Choroid plexus epithelial cell (primary cell): ENCODE results near the gene KCNQ5.
"Not testable (repeated sequence)": the region's sequence is repeated elsewhere in the genome, so short reads cannot be mapped to it uniquely, and the experiment has no call there.

Source experiments
- DNase-seq: peaks from one replicate; pipeline ENCODE4 v3.0.0-alpha.2; 2010; ENCODE audit warnings: low read depth
- H3K4me3 ChIP-seq: 2 replicates; pipeline ENCODE4 v1.5.1; 2011; ENCODE audit warnings: low read depth, mild to moderate bottlenecking, control low read depth, low read length, moderate library complexity
- CTCF ChIP-seq: conservative IDR thresholded peaks from 2 replicates; pipeline ENCODE4 v1.5.1; 2011; ENCODE audit warnings: low read depth, mild to moderate bottlenecking, control low read depth, inconsistent platforms, low read length, moderate library complexity

Gene KCNQ5

GRCh38 chr6:73225396-73225795 lies 603.5 kb downstream of the KCNQ5 start, which contains the start of gene KHDC1L:
Gene KHDC1L (minus strand): TSS chr6:73225496. CDS start chr6:73225408, 88 bp downstream.
- DNase-seq, result no peak
- TF ChIP-seq CTCF, result no peak
- H3K4me3 ChIP-seq, result no peak within 1 kb of the TSS

GRCh38 chr6:73227606-73228255 lies 605.9 kb downstream of the KCNQ5 start:
- no peak overlapping the region for H3K4me3 ChIP-seq
- no peak for TF ChIP-seq CTCF
- DNase-seq, result no peak

- DNase-seq, result no peak
- no peak for TF ChIP-seq CTCF
- H3K4me3 ChIP-seq, result no peak overlapping the region
Observed at GRCh38 chr6:73231986-73232391, 610.1 kb downstream of the KCNQ5 start.

GRCh38 chr6:73233048-73233447 lies 611.2 kb downstream of the KCNQ5 start:
- no peak for DNase-seq
- TF ChIP-seq CTCF, result no peak

GRCh38 chr6:73233971-73234370 lies 612.1 kb downstream of the KCNQ5 start:
- DNase-seq, H3K4me3 ChIP-seq: not testable (repeated sequence)

More at GRCh38 chr6:73233048-73233447, 611.2 kb downstream of the KCNQ5 start:
- H3K4me3 ChIP-seq, result no peak overlapping the region

GRCh38 chr6:73234733-73235132 lies 612.9 kb downstream of the KCNQ5 start:
- TF ChIP-seq CTCF, result no peak
- peak; percentile 64 for DNase-seq

GRCh38 chr6:73236144-73236750 lies 614.4 kb downstream of the KCNQ5 start:
- H3K4me3 ChIP-seq, result no peak overlapping the region
- DNase-seq, result peak; percentile 83
- TF ChIP-seq CTCF, result no peak

More at GRCh38 chr6:73234733-73235132, 612.9 kb downstream of the KCNQ5 start:
- H3K4me3 ChIP-seq, result no peak overlapping the region
